Stimulated activated CD8-positive, alpha-beta memory T cell treated with anti-CD3 and anti-CD28 coated beads, Interleukin-12 subunit alpha, Interleukin-12 subunit beta, amount 100 ng/mL, for 24 hours (primary cell): ENCODE data around the gene LRMDA.
"Not testable (repeated sequence)": the region's sequence is repeated elsewhere in the genome, so short reads cannot be mapped to it uniquely, and the experiment has no call there.

ENCODE experiments used
- DNase-seq: peaks from one replicate; pipeline ENCODE4 v3.0.0-alpha.2; 2020; ENCODE audit errors: extremely low read depth

Gene LRMDA

GRCh38 chr10:75588031-75588430, 156.6 kb downstream of the LRMDA start:
- DNase-seq = no peak

DNA sequence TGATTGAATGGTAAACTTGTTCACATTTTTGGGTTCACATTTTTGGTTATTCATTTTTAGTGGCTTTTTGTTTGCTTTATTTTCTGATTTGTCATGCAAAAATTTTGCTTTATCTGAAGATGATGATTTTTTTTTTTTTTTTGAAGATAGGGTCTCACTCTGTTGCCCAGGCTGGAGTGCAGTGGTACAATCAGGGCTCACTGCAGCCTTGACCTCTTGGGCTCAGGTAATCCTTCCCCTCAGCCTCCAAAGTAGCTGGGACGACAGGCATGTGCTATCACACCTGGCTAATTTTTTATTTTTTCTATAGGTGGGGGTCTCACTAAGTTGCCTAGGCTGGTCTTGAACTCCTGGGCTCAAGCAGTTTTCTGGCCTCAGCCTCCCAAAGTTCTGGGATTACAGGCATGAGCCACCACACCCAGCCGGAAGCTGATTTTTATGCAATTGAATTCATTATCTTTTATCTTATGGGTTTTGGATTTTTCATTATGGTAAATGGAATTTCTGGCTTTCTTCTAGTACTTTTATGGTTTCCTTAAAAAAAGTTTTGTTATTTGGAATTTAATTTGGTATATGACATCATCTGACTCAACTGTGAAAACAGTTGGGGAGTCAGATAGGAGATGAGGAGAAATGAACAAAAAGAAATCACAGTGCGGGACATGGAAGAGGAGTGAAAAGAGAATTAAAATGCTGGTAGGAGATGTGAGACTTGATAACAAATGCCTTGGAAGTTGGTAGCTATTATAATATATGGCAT, 158.7 kb downstream of the LRMDA start:
- no peak for DNase-seq

DNA sequence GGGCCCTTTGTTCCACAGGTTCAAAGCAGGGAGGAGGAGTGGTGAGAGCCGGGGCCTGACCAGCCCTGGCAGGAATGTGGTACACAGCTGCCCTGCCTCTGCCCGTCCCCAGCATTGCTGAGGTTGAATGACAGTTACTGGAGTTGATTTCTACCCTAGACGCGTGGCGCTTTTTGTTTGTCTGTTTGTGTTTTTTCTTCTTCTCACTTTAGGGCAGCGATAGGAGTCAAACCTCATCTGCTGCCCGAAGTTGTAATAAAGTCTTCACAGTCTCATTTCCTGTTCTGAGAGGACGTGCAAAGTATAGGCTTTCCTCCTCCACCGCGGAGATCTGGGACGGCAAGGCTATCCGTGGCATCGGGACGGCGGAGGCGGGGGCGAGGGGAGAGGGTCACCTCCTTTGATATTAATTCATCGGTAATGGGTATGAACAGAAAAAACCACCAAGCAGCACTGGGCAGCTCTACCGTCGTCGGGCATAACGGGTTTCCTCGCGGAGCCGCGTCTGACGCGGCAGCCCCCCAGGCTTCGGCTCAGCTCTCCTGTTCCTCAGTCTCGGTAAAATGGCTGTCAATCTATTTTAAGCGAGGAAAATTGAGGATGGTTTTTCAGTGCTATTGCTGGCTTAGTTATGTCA, 160.8 kb downstream of the LRMDA start:
- DNase-seq = no peak

DNA sequence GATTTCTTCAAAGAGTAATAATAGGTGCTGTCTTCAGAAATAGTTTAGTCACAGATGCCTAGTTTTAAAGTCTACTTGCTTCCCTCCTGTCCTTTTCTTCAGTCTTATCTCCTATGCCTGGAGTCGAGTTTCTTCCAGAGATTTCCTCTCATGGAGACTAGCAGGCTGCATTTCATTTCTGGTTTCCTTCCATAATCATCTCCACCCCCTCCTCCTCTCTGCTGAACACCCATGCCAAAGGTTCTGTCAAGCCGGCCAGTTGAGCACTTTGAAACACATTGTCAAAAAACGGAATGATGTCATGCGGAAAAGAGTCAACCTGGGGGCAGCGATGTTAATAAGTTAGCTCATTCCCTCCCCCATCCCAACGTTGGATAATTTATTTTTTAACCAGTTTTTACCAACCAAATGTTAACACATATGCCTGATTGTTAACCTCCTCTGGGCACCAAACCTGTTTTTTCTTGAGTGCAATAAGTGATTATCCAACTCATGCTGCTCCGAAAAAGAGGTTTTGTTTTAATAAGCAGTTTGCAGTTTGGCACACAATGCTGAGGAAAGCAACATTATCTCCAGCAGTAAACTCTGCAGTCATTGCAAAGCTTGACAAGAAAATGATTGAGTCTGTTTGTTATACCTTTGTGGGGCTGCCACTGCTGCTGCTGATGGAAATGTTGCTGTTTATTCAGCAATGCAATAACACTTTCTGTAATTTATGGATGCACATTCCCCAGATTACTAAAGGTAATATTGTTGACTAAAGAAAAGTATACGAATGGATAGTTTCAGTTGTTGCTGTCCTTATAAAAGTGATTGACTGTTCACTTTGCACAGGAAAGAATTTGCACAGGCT, 161.6 kb downstream of the LRMDA start:
- DNase-seq = no peak

GRCh38 chr10:75593692-75594556, 162.5 kb downstream of the LRMDA start:
- DNase-seq = no peak

GRCh38 chr10:75596930-75597620, 165.7 kb downstream of the LRMDA start:
- no peak for DNase-seq

- no peak for DNase-seq
Observed at GRCh38 chr10:75597773-75598440, 166.5 kb downstream of the LRMDA start.

DNA sequence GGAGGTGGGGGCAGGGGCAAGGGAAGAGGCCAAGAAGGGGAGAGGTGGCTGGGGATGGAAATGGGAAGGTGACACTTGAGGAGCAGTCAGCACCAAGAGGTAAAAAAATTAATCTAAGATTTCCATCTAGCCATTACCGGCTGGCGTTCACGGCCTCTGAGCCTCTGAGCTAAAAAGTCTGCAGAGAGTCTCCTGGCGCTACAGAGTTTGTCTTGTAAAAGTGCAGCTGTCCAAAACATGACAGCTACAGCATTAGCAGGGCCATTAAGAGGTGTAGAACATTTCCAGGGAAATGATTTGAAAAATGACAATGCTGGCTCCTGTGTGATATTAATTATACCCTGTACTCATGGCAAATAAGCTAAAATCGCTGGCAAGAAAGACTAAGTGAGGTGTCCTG, 167.6 kb downstream of the LRMDA start:
- DNase-seq = no peak

GRCh38 chr10:75599875-75600648, 168.6 kb downstream of the LRMDA start:
- DNase-seq = no peak

DNA sequence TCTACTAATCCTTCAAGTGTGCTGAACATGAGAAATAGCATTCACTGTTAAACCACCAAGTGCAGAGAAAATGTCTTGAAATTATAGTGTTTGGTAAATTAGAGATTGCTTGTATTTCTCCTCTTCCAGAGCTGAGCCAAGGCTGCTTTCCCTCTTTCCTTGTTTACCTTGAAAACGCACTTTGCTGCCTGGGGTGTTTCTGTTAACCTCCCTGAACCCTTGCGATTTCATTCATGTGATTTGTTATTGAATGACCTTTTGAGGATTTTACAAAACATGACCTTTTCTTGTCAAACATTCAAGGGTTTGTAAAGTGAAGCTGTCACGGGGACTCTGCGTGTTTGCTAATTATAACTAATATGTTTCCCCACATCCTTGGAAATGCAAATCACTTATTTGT, 169.4 kb downstream of the LRMDA start:
- no peak for DNase-seq

- no peak for DNase-seq
Observed at GRCh38 chr10:75602341-75602740, 170.9 kb downstream of the LRMDA start.

- no peak for DNase-seq
Observed at GRCh38 chr10:75605096-75605495, 173.7 kb downstream of the LRMDA start.

GRCh38 chr10:75605795-75606194, 174.4 kb downstream of the LRMDA start:
- DNase-seq = not testable (repeated sequence)

DNA sequence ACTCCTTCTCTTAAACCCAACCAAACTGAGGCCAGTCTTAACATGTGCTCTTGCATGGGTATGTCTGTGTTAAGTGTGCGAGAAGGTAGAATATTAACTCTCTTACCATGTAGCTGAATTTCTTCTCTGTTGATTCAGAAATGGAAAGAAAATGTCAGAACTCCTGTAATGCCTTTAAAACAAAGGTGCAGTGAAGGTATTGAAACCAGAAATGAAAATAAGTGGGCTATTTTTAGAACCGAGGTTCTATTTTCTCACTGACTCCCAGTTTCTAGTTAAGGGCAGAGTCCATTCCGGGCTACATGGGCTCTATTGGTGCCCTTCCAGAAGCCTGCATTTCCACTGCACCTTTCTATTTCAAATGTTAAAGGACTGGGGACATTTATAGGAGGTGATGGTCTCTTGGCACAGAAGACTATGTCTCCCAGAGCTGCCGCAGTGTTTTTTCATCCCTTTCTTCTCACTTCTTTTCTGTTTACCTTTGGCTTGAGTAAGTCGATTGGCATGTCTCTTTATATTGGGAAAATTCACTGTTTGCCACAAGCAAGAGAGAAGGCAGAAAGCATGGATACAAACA, 174.9 kb downstream of the LRMDA start:
- DNase-seq = no peak

GRCh38 chr10:75607576-75607975, 176.2 kb downstream of the LRMDA start:
- DNase-seq = no peak

- DNase-seq = no peak
Observed at GRCh38 chr10:75610183-75610582, 178.8 kb downstream of the LRMDA start.

GRCh38 chr10:75611172-75611992, 180.0 kb downstream of the LRMDA start:
- no peak for DNase-seq

GRCh38 chr10:75611993-75612372, 180.6 kb downstream of the LRMDA start:
- DNase-seq = no peak
